SKM-1 (cell line): ENCODE measurements around the gene IL11RA.

Experiments used
- DNase-seq: peaks from one replicate; lab custom pipeline; 2025; ENCODE audit not compliant: unreplicated experiment; lab: John Stamatoyannopoulos, UW

IL11RA gene

GRCh38 chr9:34684816-34685215 lies 32.8 kb downstream of the IL11RA start:
- no peak for DNase-seq

- no peak for DNase-seq
These were observed 33.6 kb downstream of the IL11RA start for GRCh38 chr9:34685591-34685990.

- DNase-seq: no peak
These were observed 34.2 kb downstream of the IL11RA start for GRCh38 chr9:34686231-34686630.

- DNase-seq: no peak
These were observed 34.7 kb downstream of the IL11RA start for GRCh38 chr9:34686732-34687131.

GRCh38 chr9:34687276-34688030 lies 35.5 kb downstream of the IL11RA start:
- DNase-seq: no peak

- no peak for DNase-seq
These were observed 36.5 kb downstream of the IL11RA start for GRCh38 chr9:34688329-34689115.

GRCh38 chr9:34689116-34689470 lies 37.1 kb downstream of the IL11RA start:
- DNase-seq: no peak

GRCh38 chr9:34689512-34689911 lies 37.5 kb downstream of the IL11RA start:
- DNase-seq: no peak

- no peak for DNase-seq
These were observed 39.3 kb downstream of the IL11RA start, which contains the start of gene CCL19 for GRCh38 chr9:34690983-34691935. TSS of gene CCL19 (minus strand) at chr9:34691276. CDS start at chr9:34691139, 137 bp downstream.

- DNase-seq: no peak
These were observed 39.9 kb downstream of the IL11RA start for GRCh38 chr9:34691936-34692315.

GRCh38 chr9:34693560-34693959 lies 41.6 kb downstream of the IL11RA start:
- no peak for DNase-seq

- DNase-seq: no peak
These were observed 42.8 kb downstream of the IL11RA start for GRCh38 chr9:34694811-34695210.

GRCh38 chr9:34701023-34701768 lies 49.2 kb downstream of the IL11RA start:
- peak; percentile 33 for DNase-seq

- peak; percentile 26 for DNase-seq
These were observed 50.1 kb downstream of the IL11RA start for GRCh38 chr9:34701769-34702736.

- no peak for DNase-seq
These were observed 55.1 kb downstream of the IL11RA start for GRCh38 chr9:34707130-34707529.

- no peak for DNase-seq
These were observed 57.4 kb downstream of the IL11RA start for GRCh38 chr9:34709196-34709978.

GRCh38 chr9:34710023-34710422 lies 58.0 kb downstream of the IL11RA start, which contains the start of gene CCL21:
TSS of gene CCL21 (minus strand) at chr9:34710136. CDS start at chr9:34710066, 70 bp downstream.
- no peak for DNase-seq
